SK-N-SH (cell line): ENCODE data around the gene PDE2A. TPM values are rescaled to one million over a fixed set of nuclear protein-coding genes. Genes with fewer than 3 reads are reported as not detected.

Source experiments
- CTCF ChIA-PET: fragments of 300-600, 350-600 bp; formaldehyde crosslinking; extraction: SDS; loops from one replicate; lab custom pipeline; 2021; lab: Yijun Ruan, JAX
- POLR2A ChIA-PET: fragments of 350-600 bp; sonication (Branson Sonifier 250); formaldehyde crosslinking; extraction: SDS; loops from one replicate; lab custom pipeline; 2020; ENCODE audit warnings: antibody characterized with exemption, inconsistent platforms; lab: Yijun Ruan, JAX
- DNase-seq: peaks from one replicate; pipeline ENCODE4 v3.0.0; 2012
- H2AFZ ChIP-seq: fragments of 200-600 bp; sonication (generic); 2 replicates; pipeline ENCODE4 v1.8.1; 2016; ENCODE audit warnings: antibody characterized with exemption, mild to moderate bottlenecking, low read depth
- H3F3A ChIP-seq: fragments of 200-600 bp; sonication (generic); replicated peaks from 2 replicates; pipeline ENCODE3; 2016; ENCODE audit warnings: antibody characterized with exemption, mild to moderate bottlenecking; ENCODE audit not compliant: insufficient read depth
- H3K27ac ChIP-seq, 2 experiments: fragments of 200-500 bp in 1 of 2; fragments of 200-600 bp in 1 of 2; sonication (Bioruptor generic) in 1 of 2; sonication (generic), shearing (Covaris generic) in 1 of 2; 2 replicates each; pipeline versions ENCODE4 v1.5.1 to v1.6.1; 2014 to 2016; ENCODE audit warnings: low read depth in 2 of 2, inconsistent platforms in 1 of 2, low read length in 1 of 2, mild to moderate bottlenecking in 1 of 2, mixed read lengths in 1 of 2
- H3K27me3 ChIP-seq: fragments of 200-600 bp; sonication (generic), shearing (Covaris generic); 2 replicates; pipeline ENCODE4 v1.6.1; 2016; ENCODE audit warnings: mixed run types; ENCODE audit not compliant: insufficient read depth
- H3K36me3 ChIP-seq, 2 experiments: fragments of 200-500 bp in 1 of 2; fragments of 200-600 bp in 1 of 2; sonication (Bioruptor generic) in 1 of 2; sonication (generic) in 1 of 2; replicated peaks in 1 of 2; 2 replicates each; pipeline versions ENCODE3 to v1.5.1; 2014 to 2016; ENCODE audit warnings: low read length in 1 of 2, mild to moderate bottlenecking in 1 of 2; ENCODE audit not compliant: insufficient read depth in 2 of 2, control insufficient read depth in 1 of 2
- H3K4me1 ChIP-seq, 2 experiments: fragments of 200-500 bp in 1 of 2; fragments of 200-600 bp in 1 of 2; sonication (Bioruptor generic) in 1 of 2; sonication (generic), shearing (Covaris generic) in 1 of 2; 2 replicates each; pipeline versions ENCODE4 v1.5.1 to v1.6.1; 2014 to 2016; ENCODE audit warnings: low read depth in 1 of 2, low read length in 1 of 2, mixed run types in 1 of 2; ENCODE audit not compliant: insufficient read depth in 2 of 2, control insufficient read depth in 1 of 2
- H3K4me2 ChIP-seq: fragments of 200-600 bp; sonication (generic), shearing (Covaris generic); 2 replicates; pipeline ENCODE4 v1.6.1; 2017; ENCODE audit warnings: mixed run types
- H3K4me3 ChIP-seq, 2 experiments: fragments of 200-500 bp in 1 of 2; fragments of 200-600 bp in 1 of 2; sonication (Bioruptor generic) in 1 of 2; sonication (generic), shearing (Covaris generic) in 1 of 2; 2 replicates each; pipeline versions ENCODE4 v1.5.1 to v1.8.1; 2014 to 2016; ENCODE audit warnings: low read depth in 2 of 2, inconsistent platforms in 1 of 2, low read length in 1 of 2, mild to moderate bottlenecking in 1 of 2, mixed read lengths in 1 of 2, moderate library complexity in 1 of 2
- H3K79me2 ChIP-seq: fragments of 200-600 bp; sonication (generic); 2 replicates; pipeline ENCODE4 v1.8.1; 2017; ENCODE audit warnings: mild to moderate bottlenecking; ENCODE audit not compliant: insufficient read depth
- H3K9ac ChIP-seq: fragments of 200-600 bp; sonication (generic); 2 replicates; pipeline ENCODE4 v1.6.1; 2017; ENCODE audit warnings: mixed run types
- H3K9me2 ChIP-seq: fragments of 200-600 bp; sonication (generic); 2 replicates; pipeline ENCODE4 v1.6.1; 2017; ENCODE audit warnings: mixed run types
- H3K9me3 ChIP-seq: fragments of 200-600 bp; sonication (generic); 2 replicates; pipeline ENCODE4 v1.6.1; 2017; ENCODE audit warnings: mixed run types, mild to moderate bottlenecking, moderate library complexity
- H4K20me1 ChIP-seq: fragments of 200-600 bp; sonication (generic); 2 replicates; pipeline ENCODE4 v1.6.1; 2017; ENCODE audit warnings: mild to moderate bottlenecking, mixed run types; ENCODE audit not compliant: insufficient read depth
- CTCF ChIP-seq: fragments of 200-600 bp; sonication (generic); IDR thresholded peaks from 2 replicates; pipeline ENCODE4 v1.6.1; 2017; ENCODE audit warnings: antibody characterized with exemption, mild to moderate bottlenecking, moderate library complexity
- EP300 ChIP-seq, 2 experiments: IDR thresholded peaks; 2 replicates each; pipeline versions ENCODE4 v1.4.0 to v1.6.1; 2012; ENCODE audit warnings: borderline replicate concordance in 1 of 2, low read depth in 1 of 2, low read length in 1 of 2
- GABPA ChIP-seq: IDR thresholded peaks from 2 replicates; pipeline ENCODE4 v1.4.0; 2012; ENCODE audit warnings: low read depth, mild to moderate bottlenecking
- GATA2 ChIP-seq: sonication (generic); formaldehyde crosslinking; IDR thresholded peaks from 2 replicates; pipeline ENCODE4 v1.5.0; 2020; ENCODE audit warnings: mild to moderate bottlenecking, missing genetic modification reagents
- JUND ChIP-seq: IDR thresholded peaks from 2 replicates; pipeline ENCODE4 v1.4.0; 2012
- POLR2AphosphoS5 ChIP-seq: IDR thresholded peaks from 2 replicates; pipeline ENCODE4 v1.6.1; 2012; ENCODE audit warnings: low read depth, low read length
- RCOR1 ChIP-seq: fragments of 150-350 bp; IDR thresholded peaks from 2 replicates; pipeline ENCODE4 v1.6.1; 2017; ENCODE audit warnings: antibody characterized with exemption, low read length
- RFX5 ChIP-seq: IDR thresholded peaks from 2 replicates; pipeline ENCODE4 v1.6.1; 2012; ENCODE audit warnings: mild to moderate bottlenecking, improper control_type of control experiment, low read length
- RXRA ChIP-seq: IDR thresholded peaks from 2 replicates; pipeline ENCODE4 v1.4.0; 2012; ENCODE audit warnings: low read depth, mild to moderate bottlenecking, borderline replicate concordance
- SMC3 ChIP-seq: IDR thresholded peaks from 2 replicates; pipeline ENCODE4 v1.6.1; 2012; ENCODE audit warnings: low read depth, low read length, improper control_type of control experiment
- WGBS: methylation state at CpG from one replicate; pipeline ENCODE4 v1.1.6; 2017; ENCODE audit warnings: low lambda C conversion rate; 5-methylcytosine and 5-hydroxymethylcytosine counted together
- polyA plus RNA-seq, 3 experiments: library from polyadenylated mRNA; depleted of rRNA; stranded (reverse); fragments of >200 nt; gene quantifications; 2 replicates each; pipeline ENCODE4 v1.2.3, GENCODE V29; 2012

The PDE2A gene
- polyA plus RNA-seq, 1 of the 3 experiments (the other 2 are of a cell fraction), result 0.43 TPM

GRCh38 chr11:72695354-72695753 is 21.1 kb upstream of the PDE2A start:
- H2AFZ ChIP-seq, result no peak overlapping the region
- no peak overlapping the region for H3K27ac ChIP-seq
- H4K20me1 ChIP-seq, result no peaks in the 10 kb centered on the region
- no peaks in the 10 kb centered on the region for H3K79me2 ChIP-seq
- WGBS, result 95% methylated on average over 7 of the region's 7 CpGs
- peaks cover 4 to 76% of the 10 kb centered on the region in 2 experiments for H3K36me3 ChIP-seq
- TF ChIP-seq JUND (no peak), RCOR1 (no peak), GABPA (no peak)
- H3K9ac ChIP-seq, result no peak overlapping the region
- H3K4me1 ChIP-seq, result no peaks in the 10 kb centered on the region
- ChIA-PET CTCF (interaction anchor here (1.5 to 2.2 kb wide), 3 partner anchors 11 to 224 kb away, joined by 3 to 14 read pairs (median 4); no protein-coding TSS in a partner anchor), POLR2A (no interaction called here)
- H3K9me2 ChIP-seq, result no peaks in the 10 kb centered on the region
- H3K4me2 ChIP-seq, result no peak overlapping the region
- H3K9me3 ChIP-seq, result no peaks in the 10 kb centered on the region
- no peaks in the 10 kb centered on the region for H3F3A ChIP-seq
- H3K4me3 ChIP-seq, result no peak overlapping the region
- no peaks in the 10 kb centered on the region for H3K27me3 ChIP-seq
- no peak for DNase-seq

- TF ChIP-seq SMC3, result 0 out of 2 replicates have a peak, but pooled peaks have one; percentile 3
- TF ChIP-seq RCOR1, result no peak
- no peak for TF ChIP-seq POLR2AphosphoS5
- TF ChIP-seq, all 33 proteins: peak for 1
- Histone ChIP-seq H3K9me2 (no peaks in the 10 kb centered on the region), H3K27ac (no peak overlapping the region), H3K4me3 (no peak overlapping the region), H3K36me3 (peaks cover 4 to 77% of the 10 kb centered on the region in 2 experiments), H3K4me1 (no peaks in the 10 kb centered on the region), H2AFZ (no peak overlapping the region), H3K9me3 (no peaks in the 10 kb centered on the region), H3K27me3 (no peaks in the 10 kb centered on the region), H3K9ac (no peak overlapping the region), H3K4me2 (no peak overlapping the region), H3K79me2 (no peaks in the 10 kb centered on the region), H3F3A (no peaks in the 10 kb centered on the region), H4K20me1 (no peaks in the 10 kb centered on the region)
- POLR2A ChIA-PET, result no interaction called here
- CTCF ChIA-PET, result interaction anchor here (0.9 to 2.3 kb wide), 3 partner anchors 8 to 11 kb away, joined by 3 to 8 read pairs (median 4); no protein-coding TSS in a partner anchor
- 100% methylated on average over 7 of the region's 19 CpGs for WGBS
- DNase-seq, result no peak
These were observed 19.2 kb upstream of the PDE2A start for GRCh38 chr11:72693271-72693968.

- H3F3A ChIP-seq, result no peaks in the 10 kb centered on the region
- H3K9me2 ChIP-seq, result no peaks in the 10 kb centered on the region
- no peaks in the 10 kb centered on the region for H3K79me2 ChIP-seq
- TF ChIP-seq RFX5, result no peak
- no peak for TF ChIP-seq RXRA
- TF ChIP-seq CTCF, result no peak
- TF ChIP-seq EP300 (IDR thresholded peaks at IDR 0.05; ENCODE audit: borderline replicate concordance in 1 of 2, low read depth in 1 of 2, low read length in 1 of 2), result no peak
- no peak for TF ChIP-seq GATA2
- no peak overlapping the region for H3K4me2 ChIP-seq
- POLR2A ChIA-PET, result no interaction called here
- no peak overlapping the region for H2AFZ ChIP-seq
- H3K4me3 ChIP-seq, result no peak overlapping the region
- no peaks in the 10 kb centered on the region for H4K20me1 ChIP-seq
- no peak overlapping the region for H3K27ac ChIP-seq
- H3K9me3 ChIP-seq, result no peaks in the 10 kb centered on the region
- WGBS, result 95% methylated on average over 7 of the region's 9 CpGs
- H3K36me3 ChIP-seq, result peaks cover 4 to 71% of the 10 kb centered on the region in 2 experiments
- no peaks in the 10 kb centered on the region; a peak in 1 of 4 replicates for H3K4me1 ChIP-seq
- no peak overlapping the region for H3K9ac ChIP-seq
- H3K27me3 ChIP-seq, result no peaks in the 10 kb centered on the region
- CTCF ChIA-PET, result interaction anchor here (0.8 to 2.3 kb wide), 6 partner anchors 8 to 221 kb away, joined by 3 to 8 read pairs (median 4); no protein-coding TSS in a partner anchor
- DNase-seq, result no peak
These were observed 18.4 kb upstream of the PDE2A start for GRCh38 chr11:72692498-72693237.
